D721Med (cell line): ENCODE data around the gene SMIM10L1.
A peak's percentile ranks its signal among the peaks of the same experiment; 100 is the strongest.

Experiments used
- DNase-seq: peaks from one replicate; pipeline ENCODE4 v3.0.0; 2011; ENCODE audit warnings: low spot score; ENCODE audit not compliant: insufficient read length
- FAIRE-seq: peaks from 2 replicates; lab custom pipeline; 2011; peaks lifted over from hg19 to GRCh38; lab: Jason Lieb, UNC
- CTCF ChIP-seq: IDR thresholded peaks from 2 replicates; pipeline ENCODE4 v1.5.1; 2012; ENCODE audit warnings: mild to moderate bottlenecking, control low read depth; ENCODE audit not compliant: insufficient read depth; ENCODE audit errors: missing control alignments

SMIM10L1 gene

DNA sequence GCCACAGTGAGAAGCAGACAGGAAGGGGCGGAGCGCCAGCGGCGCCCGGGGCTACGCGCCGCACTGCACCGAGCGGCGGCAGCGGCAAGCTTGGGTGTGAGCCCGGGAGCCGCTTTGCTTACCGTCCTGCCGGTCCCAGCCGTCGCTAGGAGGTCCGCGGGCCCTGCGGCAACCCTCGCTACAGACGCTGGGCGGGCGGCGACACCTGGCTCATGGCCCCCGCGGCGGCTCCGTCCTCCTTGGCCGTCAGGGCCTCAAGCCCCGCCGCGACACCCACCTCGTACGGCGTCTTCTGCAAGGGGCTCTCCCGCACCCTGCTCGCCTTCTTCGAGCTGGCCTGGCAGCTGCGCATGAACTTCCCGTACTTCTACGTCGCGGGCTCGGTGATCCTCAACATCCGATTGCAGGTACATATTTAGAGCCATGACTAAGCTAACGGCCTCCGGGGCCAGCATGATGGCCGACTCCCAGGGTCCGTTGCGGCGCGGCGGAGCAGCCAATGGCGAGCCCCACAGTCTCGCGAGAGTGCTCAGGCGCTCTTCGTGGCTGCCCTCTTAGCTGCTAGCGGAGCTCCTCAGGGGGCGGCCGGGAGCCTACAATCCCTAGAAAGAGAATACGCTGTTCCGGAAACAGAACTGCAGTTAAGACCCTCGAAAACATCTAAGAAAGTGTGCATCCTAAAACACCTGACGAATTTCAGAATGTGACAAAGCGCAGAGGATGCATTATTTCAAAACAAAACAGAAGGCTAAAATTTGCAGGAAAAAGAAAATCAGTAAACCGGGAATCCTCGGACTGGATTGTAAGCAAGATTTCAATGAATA is at the start of gene SMIM10L1:
TSS of gene SMIM10L1 (plus strand) at position 50 of the 824 bp plus-strand sequence. CDS start at position 213, 163 bp downstream.
- TF ChIP-seq CTCF = no peak
- DNase-seq (peak; percentile 21), FAIRE-seq (no peak)

GRCh38 chr12:11130382-11130781 is 40.6 kb upstream of the SMIM10L1 start:
- FAIRE-seq = no peak
- no peak for TF ChIP-seq CTCF
- DNase-seq = no peak

DNA sequence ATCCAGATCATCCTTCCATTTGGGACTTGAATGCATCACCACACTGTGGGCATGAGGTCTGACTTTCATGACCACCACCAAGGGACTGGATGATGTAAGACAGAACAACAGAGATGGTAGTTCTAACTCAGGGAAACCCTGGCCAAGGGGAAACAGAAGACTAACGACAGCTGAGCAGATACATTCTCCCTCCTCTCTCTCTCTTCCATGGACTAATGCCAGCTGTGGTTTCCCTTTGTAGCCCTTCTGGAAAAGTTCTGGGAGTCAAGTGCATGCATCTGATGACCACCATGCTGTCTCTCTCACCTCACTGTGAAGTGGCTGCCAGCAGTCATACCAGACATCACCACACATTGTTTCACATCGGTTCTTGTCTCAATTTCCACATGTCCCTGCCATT is 40.0 kb upstream of the SMIM10L1 start:
- FAIRE-seq (no peak), DNase-seq (no peak)
- no peak for TF ChIP-seq CTCF

GRCh38 chr12:11133162-11133561 is 37.8 kb upstream of the SMIM10L1 start:
- no peak for TF ChIP-seq CTCF
- DNase-seq (no peak), FAIRE-seq (no peak)

- FAIRE-seq = no peak
- no peak for TF ChIP-seq CTCF
- no peak for DNase-seq
Observed at GRCh38 chr12:11133816-11134215, 37.2 kb upstream of the SMIM10L1 start.

DNA sequence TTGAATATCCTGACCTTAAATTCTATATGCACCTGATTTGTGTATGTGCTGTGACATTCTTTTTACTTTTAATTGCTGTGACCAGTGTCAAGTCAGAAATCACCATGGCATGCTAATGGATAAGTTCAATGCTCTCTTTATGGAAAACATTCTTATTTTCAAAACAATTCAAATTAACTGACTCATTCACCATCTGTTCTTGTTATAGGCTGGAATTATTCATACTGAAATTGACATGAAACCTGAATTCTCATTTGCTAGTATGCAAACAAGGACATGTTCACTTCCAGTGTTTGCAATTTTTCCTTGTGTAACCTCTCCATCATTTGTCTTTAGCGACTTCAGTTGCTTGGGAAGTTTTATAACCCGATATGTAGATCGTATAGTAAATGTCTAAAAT is 36.7 kb upstream of the SMIM10L1 start, which contains the start of gene TAS2R30:
TSS of gene TAS2R30 (minus strand) at position 340 of the 400 bp plus-strand sequence. CDS start 400 bp downstream, outside the sequence.
- no peak for FAIRE-seq
- no peak for TF ChIP-seq CTCF
- no peak for DNase-seq

DNA sequence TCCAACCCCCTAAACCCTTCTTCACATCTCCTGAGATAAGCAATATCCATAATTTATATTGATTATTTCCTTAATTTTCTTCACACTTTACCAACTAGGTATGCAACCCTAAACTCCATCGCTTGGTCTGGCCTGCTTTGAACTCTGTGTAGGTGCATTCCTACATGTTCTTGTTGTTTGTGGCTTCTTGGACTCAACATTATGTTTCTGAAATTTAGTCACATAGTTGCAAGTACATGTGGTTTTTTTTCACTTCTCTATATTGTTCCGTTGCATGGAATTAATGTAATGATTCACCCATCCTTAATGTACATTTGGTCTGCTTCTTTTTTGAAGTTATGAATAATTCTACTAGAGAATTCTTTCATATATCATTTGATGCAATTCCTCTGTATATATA is 34.9 kb upstream of the SMIM10L1 start:
- TF ChIP-seq CTCF = no peak
- FAIRE-seq = no peak
- no peak for DNase-seq
